Body of pancreas (tissue), 4 donors: ENCODE results near the gene RUBCN.
"Not testable (repeated sequence)": the region's sequence is repeated elsewhere in the genome, so short reads cannot be mapped to it uniquely, and the experiment has no call there.

Source experiments
- CTCF ChIP-seq, 7 experiments: fragments of 450-650 bp in 4 of 7; fragments of 200-600 bp in 3 of 7; sonication (generic) in 3 of 7; IDR thresholded peaks; one replicate each; pipeline ENCODE4 v1.5.1; 2016 to 2019; ENCODE audit warnings: antibody characterized with exemption in 7 of 7
- POLR2A ChIP-seq, 3 donors: fragments of 450-650 bp; IDR thresholded peaks; one replicate each; pipeline ENCODE4 v1.6.1; 2016; ENCODE audit warnings: antibody characterized with exemption in 3 of 3, mild to moderate bottlenecking in 2 of 3

- not testable (repeated sequence) for TF ChIP-seq CTCF, POLR2A (IDR thresholded peaks at IDR 0.05)
Measured at GRCh38 chr3:197666221-197666842, 70.4 kb downstream of the RUBCN start.
